Inferior parietal cortex (tissue), 1 donor: ENCODE results near the gene CYP20A1.
"Not testable (repeated sequence)": the region's sequence is repeated elsewhere in the genome, so short reads cannot be mapped to it uniquely, and the experiment has no call there.

ENCODE experiments used
- DNase-seq: peaks from one replicate; pipeline ENCODE4 v3.0.0-alpha.2; 2016; ENCODE audit errors: extremely low spot score

CYP20A1 gene, protein sequence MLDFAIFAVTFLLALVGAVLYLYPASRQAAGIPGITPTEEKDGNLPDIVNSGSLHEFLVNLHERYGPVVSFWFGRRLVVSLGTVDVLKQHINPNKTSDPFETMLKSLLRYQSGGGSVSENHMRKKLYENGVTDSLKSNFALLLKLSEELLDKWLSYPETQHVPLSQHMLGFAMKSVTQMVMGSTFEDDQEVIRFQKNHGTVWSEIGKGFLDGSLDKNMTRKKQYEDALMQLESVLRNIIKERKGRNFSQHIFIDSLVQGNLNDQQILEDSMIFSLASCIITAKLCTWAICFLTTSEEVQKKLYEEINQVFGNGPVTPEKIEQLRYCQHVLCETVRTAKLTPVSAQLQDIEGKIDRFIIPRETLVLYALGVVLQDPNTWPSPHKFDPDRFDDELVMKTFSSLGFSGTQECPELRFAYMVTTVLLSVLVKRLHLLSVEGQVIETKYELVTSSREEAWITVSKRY

DNA sequence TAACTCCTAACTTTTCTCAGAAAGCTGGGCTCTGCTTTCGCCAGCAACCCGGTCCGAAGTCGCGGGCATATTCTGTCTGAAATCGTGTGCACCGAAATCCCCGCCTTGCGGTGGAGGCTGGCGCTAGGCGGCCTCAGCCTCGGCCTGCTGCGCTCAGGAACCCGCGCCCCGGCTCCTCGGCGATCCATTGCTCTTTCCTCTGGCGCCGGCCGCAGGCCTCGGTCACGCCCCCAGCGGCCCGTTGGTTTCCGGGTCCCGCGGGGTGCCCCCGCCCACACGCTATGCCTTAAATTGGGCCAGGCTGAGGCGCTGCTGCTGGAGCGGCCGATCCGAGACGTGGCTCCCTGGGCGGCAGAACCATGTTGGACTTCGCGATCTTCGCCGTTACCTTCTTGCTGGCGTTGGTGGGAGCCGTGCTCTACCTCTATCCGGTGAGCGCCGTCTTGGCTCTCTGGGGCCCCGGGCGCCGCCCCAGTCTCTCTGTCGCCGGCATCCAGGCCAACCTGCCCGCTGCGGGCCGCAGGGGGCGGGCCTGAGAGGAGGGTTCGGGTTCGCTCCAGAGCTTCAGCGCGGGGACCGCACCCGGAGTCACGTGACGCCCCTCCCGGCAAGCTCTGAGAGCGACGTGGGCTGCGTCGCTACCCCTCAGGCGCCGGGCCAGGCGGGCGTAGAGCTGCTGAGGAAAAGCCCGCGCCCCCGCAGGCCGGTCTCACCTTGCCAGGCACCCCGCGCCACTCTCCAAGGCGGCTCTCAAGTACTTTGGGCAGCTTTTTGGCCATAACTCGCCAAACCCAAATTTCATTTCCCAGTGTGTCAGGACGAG is at the start of gene CYP20A1:
Gene CYP20A1 (plus strand): TSS at position 315 of the 823 bp plus-strand sequence. CDS start 45 bp downstream, at position 360.
- peak; percentile 92 for DNase-seq

- not testable (repeated sequence) for DNase-seq
Measured at GRCh38 chr2:203190547-203190946, 48.3 kb upstream of the CYP20A1 start.

GRCh38 chr2:203191026-203191425 is 47.8 kb upstream of the CYP20A1 start:
- DNase-seq, result not testable (repeated sequence)

DNA sequence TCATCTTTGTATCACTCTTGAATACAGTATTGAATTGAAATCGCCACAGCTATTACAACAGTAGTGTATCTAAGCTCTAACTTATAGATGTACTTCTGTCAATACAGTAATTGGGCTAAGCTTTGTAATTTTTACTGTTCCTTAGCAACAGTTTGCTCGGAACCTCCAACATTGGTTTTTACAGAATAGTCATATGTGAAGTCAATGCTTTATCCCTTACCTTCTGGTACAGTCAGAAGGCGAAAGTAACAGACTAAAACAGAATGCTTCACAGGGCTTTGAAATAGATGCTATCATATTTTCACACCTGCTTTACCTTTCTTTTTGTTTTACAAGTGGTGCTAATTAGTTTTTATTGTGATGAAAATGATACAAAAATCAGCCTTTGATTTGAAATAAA is 46.9 kb upstream of the CYP20A1 start:
- no peak for DNase-seq

DNA sequence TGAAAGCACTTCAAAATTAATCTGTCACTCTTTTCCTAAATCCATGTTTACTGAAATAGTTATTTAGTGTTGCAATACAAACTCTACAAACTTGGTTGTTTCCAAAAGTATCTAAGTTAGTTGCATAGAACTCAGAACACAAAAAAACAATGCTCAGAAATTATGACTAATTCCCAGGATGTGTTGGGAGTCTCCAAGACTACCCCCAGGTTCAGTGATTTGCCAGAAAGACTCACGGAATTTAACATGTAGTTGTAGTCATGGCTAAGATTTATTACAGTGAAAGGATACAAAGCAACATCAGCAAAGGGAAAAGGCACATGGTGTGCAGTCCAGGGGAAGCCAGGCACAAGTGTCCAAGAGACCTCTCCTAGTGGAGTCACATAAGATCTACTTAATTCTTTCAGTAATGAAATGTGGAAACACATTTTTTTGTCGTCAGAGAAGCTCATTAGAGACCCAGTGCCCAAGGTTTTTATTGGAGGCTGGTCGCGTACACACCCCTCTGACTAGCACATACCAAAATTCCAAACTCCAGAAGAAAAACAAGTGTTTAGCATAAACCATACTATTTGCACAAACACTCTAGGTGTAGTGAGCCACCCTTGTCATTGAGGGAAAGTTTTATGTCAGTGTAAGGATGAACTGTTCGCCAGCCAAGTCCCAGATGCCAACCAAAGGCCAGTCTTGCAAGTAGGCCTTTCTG is 43.3 kb upstream of the CYP20A1 start:
- DNase-seq, result no peak

GRCh38 chr2:203200866-203201265 is 38.0 kb upstream of the CYP20A1 start:
- no peak for DNase-seq

DNA sequence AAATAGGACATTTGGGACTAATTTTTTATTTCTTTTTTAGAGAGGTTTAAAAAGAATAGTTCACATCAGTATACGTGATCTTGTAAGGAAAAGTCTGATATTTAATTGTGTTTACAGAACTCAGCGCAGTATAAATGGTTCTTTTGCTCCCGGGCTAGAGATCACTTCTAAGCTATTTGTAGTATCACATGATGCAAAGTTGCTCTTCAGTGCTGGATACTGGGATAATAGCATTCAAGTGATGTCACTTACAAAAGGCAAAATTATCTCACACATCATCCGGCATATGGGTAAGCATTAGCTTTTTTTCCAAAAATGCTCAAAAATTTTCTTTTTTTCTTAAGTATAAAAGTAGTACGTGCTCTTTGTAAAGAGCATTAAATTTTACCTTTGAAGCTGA is 37.4 kb upstream of the CYP20A1 start:
- no peak for DNase-seq

GRCh38 chr2:203209538-203209937 is 29.3 kb upstream of the CYP20A1 start:
- no peak for DNase-seq

DNA sequence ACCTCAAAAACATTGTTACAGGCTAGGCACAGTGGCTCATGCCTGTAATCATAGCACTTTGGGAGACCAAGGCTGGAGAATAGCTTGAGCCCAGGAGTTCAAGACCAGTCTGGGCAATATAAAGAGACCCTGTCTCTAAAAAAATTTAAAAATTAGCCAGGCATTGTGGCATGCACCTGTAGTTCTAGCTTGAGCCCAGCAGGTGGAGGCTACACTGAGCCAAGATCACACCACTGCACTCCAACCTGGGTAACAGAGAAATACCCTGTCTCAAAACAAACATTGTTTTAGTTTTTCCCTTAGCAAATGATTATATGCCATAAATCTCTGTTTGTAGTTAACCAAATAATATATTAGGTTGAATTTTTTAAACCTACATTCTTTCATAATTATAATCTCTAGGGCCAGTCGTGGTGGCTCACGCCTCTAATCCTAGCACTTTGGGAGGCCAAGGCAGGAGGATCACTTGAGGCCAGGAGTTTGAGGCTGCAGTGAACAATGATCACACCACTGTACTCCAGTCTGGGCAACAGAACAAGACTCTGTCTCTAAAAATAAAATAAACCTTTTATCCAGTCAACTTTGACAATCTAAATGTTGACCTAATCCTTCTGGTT is 13.3 kb upstream of the CYP20A1 start:
- no peak for DNase-seq

- not testable (repeated sequence) for DNase-seq
Measured at GRCh38 chr2:203229674-203230073, 9.1 kb upstream of the CYP20A1 start.

GRCh38 chr2:203237346-203238238 is 1.2 kb upstream of the CYP20A1 start:
- DNase-seq, result no peak

DNA sequence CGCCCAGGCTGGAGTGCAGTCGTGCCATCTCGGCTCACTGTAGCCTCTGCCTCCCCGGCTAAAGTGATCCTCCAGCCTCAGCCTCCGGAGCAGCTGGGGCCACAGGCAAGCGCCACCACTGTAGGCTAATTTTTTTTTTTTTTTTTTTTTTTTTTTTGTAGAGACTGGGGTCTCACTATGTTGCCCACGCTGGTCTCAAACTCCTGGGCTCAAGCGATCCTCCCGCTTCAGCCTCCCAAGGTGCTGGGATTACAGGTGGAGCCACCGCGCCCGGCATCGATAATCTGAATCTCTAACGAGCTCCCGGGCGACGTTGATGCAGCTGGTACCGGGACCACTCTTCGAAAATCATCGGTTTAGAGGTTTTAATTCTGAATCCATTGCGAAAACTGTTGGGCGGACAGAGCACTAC is 520 bp upstream of the CYP20A1 start:
- DNase-seq, result no peak

- no peak for DNase-seq
Measured at GRCh38 chr2:203240491-203240890, 1.7 kb downstream of the CYP20A1 start.

DNA sequence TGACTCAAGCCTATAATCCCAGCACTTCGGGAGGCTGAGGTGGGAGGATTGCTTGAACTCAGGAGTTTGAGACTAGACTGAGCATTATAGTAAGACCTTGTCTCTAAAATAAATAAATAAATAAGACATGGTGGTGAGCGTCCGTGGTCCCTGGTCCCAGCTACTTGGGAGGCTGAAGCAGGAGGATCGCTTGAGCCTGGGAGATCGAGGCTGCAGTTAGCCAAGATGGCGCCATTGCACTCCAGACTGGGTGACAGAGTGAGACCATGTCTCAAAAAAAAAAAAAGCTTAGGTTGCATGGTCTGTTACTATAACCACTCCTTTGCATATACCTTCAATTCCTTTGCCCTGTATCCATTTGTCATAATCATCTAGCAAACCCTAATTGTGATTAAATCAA is 3.7 kb downstream of the CYP20A1 start:
- DNase-seq, result no peak

DNA sequence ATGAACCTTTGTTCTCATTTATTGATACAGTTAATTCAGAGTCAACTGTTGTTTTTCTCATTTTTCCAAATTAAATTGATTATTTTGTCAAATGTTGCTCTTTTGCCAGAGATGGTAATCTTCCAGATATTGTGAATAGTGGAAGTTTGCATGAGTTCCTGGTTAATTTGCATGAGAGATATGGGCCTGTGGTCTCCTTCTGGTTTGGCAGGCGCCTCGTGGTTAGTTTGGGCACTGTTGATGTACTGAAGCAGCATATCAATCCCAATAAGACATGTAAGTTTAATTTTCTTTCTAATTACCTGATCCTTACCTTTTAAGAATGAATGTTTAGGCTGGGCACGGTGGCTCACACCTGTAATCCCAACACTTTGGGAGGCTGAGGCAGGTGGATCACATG is 7.8 kb downstream of the CYP20A1 start:
- no peak for DNase-seq

DNA sequence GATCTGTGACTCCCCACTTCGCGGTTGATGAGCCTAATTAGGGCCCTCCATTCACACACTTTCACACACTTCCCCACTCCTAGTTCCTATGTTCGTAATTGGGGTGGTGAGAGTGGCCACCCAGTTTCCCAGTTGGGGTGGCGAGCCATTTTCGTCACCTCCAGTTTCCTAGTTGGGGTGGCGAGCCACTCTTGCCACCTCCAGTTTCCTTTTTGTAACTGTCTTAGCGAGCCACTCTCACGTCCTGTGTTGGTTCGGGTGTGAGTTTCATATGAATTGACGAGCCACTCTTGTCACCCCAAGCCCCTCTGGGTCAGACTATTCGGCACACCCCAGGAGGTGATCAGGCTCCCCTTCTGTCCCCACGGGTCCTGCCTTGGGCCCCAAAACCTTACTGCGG is 14.0 kb downstream of the CYP20A1 start:
- no peak for DNase-seq

DNA sequence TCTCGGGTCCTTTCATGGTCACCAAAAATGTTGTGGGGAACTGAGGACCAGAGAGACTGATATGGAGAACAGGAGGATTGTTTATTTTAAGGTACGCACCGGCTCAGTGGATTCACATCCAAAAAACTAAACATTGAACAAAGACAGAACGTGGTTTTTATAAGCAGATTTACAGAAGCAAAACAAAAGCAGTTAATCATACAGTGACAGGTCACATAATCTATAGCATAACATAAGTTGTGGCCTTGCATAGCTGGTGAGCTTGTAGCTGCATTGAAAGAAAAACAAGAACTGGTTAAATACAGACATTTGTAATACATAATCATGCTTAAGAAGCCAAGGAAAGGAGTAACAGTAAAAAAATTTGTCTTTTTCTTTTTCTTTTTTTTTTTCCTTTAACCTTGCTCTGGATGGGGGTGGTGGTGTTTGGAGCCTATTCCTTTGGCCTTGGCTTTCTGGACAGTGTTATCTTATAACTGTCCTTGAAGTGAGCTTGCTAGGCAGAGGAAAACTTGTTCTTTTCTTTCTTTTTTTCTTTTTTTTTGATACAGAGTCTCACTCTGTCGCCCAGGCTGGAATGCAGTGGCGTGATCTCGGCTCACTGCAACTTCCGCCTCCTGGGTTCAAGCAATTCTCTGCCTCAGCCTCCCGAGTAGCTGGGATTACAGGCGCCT is 14.7 kb downstream of the CYP20A1 start:
- DNase-seq, result not testable (repeated sequence)

DNA sequence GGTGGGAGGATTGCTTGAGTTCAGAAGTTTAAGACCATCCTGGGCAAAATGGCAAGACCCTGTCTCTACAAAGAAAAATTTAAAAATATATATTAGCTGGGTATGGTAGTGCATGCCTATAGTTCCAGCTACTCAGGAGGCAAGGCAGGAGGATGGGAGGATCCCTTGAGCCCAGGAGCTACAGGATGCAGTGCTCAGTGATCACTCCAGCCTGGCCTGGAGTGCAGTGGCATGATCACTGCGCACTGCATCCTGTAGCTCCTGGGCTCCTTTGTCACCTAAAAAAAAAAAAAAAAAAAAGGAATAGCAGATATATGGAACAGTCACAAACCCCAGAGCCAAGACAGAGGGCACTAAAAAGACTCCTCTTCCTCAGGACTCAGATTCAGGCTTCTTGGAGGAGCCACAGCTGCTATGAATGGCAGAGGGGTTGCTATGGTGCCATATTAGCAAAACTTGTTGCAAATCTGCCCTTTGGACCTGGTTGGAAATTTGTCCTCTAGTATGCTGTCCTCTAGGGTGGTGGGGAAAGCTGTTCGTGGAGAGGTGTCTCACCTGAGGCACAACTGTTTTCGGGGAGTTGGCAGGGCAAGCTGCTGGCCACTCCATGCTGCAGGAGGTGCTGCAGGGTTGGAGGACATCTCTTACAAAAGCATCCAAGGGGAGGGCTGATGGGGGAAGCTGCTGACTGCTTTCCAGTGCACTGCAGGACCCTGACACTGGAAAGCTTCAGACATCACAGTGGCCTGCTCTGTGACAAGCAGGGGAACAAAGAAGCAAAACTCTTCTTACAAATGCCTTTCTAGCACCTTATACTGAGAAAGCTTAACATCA is 22.7 kb downstream of the CYP20A1 start:
- no peak for DNase-seq

DNA sequence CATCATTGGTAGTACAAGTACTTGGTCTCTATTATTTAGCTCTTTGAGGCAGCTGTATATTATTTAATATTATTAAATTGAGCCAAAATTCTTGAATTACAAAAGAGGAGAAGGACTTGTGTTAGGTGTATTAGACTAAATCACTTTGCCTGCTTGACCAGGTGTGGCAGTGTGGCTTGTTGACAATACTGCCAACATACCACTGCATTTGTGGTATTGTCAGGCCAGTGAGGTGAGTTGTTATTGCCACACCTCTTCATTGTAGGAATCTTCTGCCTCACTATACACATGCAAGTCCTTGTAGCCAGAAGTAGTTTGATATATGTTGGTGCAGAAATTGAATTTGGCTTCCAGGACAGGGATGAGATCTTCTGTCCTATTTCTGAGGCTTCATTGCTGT is 40.5 kb downstream of the CYP20A1 start:
- DNase-seq, result no peak
